A204.1 (cell line): ENCODE results near the gene SNTN.
"Not testable (repeated sequence)": the region's sequence is repeated elsewhere in the genome, so short reads cannot be mapped to it uniquely, and the experiment has no call there.

Experiments used
- FAIRE-seq: peaks from 2 replicates; lab custom pipeline; 2012; peaks lifted over from hg19 to GRCh38; lab: Jason Lieb, UNC

The SNTN gene

DNA sequence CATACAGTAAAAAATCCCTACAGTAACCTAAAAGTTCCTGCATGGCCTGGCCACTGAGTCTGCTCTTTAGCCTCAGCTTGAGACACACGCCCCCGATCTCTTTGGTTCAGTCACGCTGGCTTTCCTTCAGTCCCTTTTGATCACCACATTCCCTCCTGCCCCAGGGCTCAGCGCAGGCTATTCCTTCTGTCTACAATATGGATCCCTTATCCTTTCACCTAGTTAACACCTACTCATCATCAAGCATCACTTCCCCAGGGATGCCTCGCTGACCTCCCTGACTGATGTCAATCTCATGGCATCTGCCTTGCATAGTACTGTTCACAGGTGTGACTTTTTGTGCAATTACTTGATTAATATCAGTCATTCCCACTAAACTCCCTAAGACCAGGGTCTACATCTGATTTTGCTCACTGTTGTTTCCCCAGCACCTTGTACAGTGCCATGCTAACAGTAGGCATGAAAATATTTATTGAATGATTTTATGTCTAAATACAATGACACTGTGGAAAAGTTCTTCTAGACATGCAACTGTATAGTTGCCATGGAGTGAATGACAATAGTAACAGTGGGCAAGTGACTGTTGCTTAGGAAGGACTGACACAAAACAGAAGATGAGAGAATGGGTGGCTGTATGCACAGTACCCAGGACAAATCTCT is at the start of gene SNTN:
TSS of gene SNTN (plus strand) at position 610 of the 660 bp plus-strand sequence. CDS start at position 623, 13 bp downstream.
- FAIRE-seq, result no peak

DNA sequence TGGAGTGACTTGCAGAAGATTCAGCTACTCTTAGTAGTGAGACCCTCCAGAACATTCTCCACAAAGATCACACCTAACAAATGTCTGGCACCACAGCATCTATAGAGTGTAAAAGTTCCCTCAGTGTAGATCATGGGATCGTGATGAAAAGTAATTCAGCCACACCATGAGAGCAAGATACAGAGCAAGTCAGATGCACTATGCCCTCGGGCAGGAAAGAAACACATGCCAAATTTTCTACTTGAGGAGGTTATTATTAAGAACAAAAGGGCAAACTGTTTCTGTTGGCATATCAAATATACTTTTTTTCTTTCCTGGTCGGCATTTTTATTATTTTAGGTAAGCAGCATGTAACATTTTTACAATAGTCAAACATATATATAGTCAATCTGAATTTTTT is 44.8 kb upstream of the SNTN start:
- no peak for FAIRE-seq

DNA sequence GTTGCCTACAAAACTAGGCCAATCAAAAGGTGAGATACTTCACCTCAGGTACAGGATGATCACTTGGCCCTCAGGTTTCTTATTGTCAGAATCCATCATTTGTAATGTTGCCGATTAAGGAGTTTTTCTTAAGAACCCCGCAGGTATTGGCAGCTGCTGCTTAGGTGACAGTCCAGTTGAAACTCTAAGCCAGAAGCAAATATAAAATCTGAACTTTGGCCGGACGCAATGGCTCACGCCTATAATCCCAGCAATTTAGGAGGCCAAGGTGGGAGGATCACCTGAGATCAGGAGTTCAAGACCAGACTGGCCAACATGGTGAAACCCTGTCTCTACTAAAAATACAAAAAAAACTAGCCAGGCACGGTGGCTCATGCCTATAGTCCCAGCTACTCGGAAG is 43.1 kb upstream of the SNTN start:
- FAIRE-seq, result no peak

DNA sequence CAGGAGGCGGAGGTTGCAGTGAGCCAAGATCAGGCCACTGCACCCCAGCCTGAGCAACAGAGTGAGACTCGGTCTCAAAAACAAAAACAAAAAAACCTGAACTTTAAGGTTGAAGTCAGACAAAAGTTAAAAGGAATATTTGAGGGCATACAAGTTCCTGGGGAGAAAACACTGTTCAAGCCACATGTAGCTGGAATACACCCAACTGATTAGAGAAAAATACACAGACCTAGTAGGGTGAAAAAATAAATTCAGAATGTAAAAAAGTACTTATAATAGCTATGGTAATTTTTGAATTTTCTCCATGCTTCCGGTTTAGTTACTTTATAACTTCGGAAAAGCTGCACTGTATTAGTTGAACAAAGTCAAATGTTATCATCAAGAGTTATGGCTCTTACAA is 42.6 kb upstream of the SNTN start:
- no peak for FAIRE-seq

DNA sequence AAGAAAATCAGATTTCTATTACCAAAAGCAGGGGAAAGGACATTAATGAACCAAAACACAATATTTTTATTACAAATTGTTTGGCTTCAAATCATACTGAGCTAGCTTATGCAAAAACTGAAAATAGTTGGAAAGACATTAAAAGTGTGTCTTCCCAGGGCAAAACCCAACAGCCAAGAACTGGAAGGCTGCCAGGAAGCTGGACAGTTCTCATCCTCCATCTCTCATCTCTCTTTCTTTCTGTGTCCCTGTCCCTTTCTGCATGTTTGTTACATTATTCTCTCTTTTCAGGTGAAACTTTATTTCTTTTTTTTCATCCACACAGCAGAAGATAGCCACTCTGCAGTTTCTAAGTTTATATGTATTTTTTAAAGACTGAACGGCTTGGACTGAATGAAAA is 41.1 kb upstream of the SNTN start:
- no peak for FAIRE-seq

DNA sequence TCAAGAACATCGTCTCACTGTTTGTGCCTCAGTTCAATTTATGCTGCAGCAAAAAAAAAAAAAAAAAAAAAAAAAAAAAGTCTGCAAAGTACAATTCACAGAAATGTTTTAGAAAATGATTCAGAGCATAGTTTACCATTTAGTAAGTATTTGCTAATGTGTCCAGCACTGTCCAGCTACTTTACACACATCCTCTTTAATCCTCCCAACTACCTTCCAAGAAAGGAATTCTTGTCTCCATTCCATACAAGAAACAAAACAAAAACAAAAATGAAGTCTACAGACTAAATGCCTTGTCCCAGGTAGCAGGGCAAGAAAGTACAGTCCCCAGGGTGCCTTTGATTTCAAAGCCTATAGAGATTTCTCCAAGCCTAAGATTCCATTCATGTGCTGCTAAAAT is 38.9 kb upstream of the SNTN start:
- no peak for FAIRE-seq

DNA sequence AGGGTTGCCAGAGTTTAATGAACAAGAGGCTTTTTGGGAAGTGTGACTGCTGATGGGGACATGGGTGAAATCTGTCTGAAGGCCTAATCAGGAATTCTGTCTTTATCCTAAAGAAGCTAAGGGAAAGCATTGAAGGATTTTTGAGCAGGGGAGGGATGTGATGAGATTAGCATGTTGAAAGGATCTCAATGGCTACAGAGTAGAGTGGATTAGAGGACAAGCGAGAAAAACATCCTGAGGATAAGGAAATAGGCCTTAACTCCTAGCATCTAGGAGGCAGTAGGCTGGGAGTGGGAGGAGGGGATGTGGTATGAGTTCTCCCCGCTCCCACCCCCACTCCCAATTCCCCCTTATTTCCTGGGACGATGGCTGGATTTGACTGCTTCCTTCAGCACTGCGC is 35.1 kb upstream of the SNTN start:
- no peak for FAIRE-seq

DNA sequence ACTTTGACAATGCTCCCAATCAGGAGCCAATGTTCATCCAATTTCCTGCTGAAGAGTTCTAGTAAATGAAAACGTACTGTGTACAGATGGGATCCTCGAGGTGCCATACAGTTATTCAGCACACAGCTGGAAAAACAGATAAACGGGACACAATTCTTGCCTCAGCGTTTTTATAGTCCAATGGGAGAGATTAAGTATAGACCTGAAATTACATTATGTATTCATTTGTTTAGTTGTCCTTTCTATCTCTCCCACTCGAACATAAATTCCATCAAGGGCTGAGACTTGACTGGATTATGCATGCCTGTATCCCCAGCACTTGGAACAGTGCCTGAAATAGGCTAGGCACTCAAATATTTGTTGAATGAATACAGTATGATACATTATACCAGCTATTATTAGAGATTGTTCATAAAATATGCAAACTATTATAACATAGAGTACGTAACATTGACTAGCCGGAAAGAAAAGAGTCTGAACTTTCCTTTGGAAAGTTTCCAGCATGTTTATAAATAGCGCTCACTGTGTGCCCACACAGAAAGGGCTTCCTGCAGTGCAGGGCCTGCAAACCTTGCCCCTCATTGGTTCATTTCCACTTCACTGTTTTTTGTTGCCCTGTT is 27.4 kb upstream of the SNTN start:
- FAIRE-seq, result no peak

DNA sequence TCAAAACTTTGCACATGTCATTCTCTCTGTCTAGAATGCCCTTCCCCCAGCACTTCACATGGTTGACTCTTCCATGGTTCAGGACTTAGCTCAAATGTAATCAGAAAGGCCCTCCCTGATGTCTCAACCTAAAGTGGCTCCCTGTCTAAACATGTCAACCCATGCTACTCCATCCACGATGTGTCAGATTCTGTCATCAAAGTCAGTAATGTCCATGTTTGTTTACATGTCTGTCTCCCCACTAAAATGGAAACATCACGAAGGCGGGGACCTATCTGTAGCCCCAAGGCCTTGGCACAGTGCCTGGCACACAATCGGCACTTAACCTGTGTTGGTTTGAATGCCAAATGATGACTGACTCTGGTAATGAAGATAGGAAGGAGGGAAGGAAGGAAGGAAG is 20.8 kb upstream of the SNTN start:
- FAIRE-seq, result no peak

DNA sequence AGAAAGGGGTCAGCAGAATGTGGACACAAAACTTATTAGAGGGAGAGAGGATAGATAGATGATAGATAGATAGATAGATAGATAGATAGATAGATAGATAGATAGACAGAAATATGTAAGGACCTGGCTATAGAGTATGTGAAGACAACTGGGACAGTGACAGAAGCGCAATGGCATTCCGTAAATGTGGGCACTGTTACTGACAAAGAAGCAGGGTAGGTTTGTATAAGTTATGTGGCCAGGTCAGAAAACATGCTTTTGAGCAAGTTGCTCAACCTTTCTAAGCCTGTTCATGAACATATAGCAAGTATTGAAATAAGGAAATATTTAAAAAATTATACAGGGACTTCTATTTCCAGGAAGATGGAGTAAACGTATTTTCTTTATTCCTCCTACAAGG is 17.3 kb upstream of the SNTN start:
- FAIRE-seq, result no peak

DNA sequence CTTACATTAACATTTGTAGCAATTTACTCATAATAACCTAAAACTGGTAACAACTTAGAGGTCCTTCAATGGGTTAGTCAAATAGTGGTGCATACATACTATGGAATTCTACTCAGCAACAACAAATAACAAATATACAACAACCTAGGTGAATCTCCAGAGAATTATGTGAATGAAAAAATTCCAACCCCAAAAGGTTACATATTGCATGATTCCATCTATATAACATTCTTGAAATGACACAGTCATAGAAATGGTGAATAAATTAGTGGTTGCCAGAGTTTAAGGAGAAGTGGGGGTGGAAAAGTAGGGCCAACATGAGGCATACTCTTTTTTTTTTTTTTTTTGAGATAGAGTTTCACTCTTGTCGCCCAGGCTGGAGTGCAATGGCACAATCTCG is 12.7 kb upstream of the SNTN start:
- FAIRE-seq, result no peak

DNA sequence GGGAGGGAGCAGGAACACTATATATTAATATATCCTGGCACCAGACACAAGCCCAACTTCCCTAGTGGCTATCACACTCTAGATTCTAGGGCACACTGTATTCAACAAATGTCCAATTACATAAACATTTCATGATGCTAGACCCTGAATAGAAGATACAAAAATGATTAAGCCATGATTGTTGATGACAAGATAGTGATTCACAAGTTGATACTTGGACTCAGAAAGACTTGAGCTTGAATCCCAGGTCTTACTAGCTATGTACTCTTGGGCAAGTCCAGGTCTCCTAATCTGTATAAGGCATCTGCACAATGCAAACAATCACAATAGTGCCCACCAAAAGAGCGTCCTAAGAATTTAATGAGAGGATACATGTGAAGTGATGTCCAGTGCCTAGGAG is 10.0 kb upstream of the SNTN start:
- FAIRE-seq, result no peak

DNA sequence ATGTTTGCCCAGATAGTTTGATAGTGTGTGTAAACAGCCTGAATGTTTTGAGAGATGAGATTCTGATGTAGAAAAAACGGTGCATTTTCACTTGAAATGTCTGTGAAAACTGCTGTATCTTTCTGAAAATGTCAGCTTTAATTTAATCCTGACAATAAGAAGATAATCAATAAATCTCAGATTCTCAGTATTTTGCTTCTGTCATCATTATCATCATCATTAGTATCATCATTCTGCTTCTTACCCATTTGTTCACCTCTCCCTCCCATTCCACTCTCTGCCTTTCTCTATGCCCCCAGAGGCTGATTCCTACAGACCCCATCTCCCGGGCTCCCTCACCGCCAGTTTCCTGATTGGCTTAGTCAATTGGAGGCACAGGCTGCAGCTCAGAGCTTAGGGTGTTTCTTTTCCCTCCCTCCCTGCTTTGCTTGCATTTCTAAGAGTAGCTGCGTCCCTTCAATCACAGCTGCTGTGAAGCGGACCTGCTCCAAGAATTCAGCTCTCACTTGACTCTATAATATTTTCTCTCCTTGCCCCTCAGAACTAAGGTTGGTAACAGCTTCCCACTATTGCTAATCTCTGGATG is 8.2 kb upstream of the SNTN start:
- no peak for FAIRE-seq

DNA sequence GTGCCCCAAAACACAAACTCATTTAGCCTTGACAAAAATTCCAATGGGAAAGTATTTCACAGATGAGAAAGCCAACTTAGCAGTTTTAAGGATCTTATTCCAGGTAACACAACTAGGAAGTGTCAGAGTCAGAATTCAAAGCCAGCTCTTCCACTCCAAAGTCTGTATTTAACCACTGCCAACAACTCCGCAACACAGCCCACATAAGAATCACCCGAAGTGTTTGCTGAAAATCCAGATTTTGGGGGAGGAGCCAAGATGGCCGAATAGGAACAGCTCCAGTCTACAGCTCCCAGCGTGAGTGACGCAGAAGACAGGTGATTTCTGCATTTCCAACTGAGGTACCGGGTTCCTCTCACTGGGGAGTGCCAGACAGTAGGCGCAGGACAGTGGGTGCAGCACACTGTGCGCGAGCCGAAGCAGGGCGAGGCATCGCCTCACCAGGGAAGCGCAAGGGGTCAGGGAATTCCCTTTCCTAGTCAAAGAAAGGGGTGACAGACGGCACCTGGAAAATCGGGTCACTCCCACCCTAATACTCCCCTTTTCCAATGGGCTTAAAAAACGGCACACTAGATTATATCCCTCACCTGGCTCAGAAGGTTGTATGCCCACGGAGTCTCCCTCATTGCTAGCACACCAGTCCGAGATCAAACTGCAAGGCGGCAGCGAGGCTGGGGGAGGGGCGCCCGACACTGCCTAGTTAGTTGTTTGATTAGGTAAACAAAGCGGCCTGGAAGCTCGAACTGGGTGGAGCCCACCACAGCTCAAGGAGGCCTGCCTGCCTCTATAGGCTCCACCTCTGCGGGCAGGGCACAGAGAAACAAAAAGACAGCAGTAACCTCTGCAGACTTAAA is 7.3 kb upstream of the SNTN start:
- FAIRE-seq, result not testable (repeated sequence)

DNA sequence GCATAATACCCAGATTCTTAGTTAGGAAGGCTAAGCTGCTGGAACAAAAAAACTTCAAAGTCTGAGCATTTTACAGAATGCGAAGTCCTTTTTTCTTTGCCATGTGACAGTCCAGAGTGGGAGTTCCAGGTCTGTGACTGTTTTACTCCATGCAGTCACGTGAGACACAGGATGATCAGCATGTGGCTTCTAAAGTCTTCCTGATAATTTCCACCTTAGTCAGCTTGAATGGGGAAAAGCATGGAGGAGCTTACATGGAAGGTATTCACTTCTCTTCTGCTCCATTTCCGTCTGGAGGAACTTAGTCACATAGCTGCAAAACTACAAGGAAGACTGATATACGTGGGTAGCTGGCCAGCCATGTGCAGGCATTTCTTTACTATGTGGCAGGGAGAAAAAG is 1.7 kb downstream of the SNTN start:
- FAIRE-seq, result no peak

DNA sequence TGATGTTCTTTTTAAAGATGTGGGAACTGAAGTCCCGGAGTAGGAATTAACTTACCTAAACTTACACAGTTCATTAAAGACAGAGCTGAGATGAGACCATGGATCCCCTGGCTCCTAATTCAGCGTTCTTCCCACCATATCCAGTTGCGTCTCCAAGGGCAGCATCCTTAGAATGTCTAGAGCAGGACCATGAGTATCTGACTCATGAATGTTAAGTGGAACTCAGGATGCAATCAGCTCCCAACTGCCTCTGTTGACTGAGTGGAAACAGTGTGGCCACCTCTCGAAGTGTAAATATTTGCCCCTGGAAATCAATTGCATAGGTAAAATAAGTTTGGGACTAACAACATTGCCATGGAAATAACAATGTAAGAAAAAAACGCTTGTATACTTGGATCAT is 2.5 kb downstream of the SNTN start:
- FAIRE-seq, result no peak

DNA sequence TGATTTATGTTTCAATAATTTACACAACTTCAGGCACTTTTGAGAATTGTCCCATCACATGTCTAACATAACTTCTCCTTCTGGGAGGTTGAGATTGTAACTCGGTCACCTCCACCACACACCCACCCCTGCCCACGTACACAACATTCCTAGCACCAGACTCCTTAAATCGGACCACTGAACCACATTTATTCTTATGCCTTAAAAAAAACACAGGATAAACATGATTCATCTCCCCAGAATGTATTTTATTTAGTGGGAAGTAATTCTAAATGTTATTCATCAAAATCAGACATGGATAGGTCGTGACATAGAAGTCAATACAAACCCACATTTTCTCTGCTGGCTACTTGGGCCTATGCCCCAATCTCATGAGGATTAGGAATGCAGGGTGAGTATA is 3.0 kb downstream of the SNTN start:
- no peak for FAIRE-seq

DNA sequence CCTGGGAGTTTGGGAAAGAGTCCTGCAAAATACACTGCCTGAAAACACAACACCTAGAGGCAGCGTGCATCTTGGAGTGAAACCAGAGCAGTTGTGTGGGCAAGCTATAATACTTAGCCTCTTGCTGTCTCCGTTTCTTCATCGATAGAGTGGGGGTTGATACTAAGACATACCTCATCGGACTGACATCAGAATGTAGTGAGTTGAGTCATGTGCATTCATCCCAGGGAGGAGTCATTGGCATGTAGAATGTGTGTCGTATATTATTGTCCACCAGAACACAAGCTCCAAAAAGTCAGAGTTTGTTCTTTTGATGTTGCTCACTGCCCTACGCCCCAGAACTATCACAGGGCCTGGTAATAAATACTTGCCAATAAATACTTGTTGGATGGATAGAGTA is 4.3 kb downstream of the SNTN start:
- no peak for FAIRE-seq

DNA sequence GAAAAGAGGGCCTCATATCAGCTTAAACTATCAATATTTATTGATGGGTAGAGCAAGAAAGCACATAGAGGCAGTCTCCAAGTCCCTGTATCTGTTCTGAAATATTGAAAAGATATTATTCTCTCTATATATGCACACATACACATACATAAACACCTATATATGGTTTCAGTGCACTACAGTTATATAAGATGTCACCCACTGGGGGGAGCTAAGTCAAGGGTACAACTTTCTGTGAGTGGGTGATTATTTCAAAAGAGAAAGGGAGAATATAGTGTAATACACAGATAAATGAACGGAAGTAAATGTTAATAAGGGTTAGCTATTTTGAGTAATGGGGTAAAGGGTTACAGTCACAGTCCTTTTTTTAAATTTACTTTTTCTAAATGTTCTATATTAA is 8.8 kb downstream of the SNTN start:
- FAIRE-seq, result no peak

DNA sequence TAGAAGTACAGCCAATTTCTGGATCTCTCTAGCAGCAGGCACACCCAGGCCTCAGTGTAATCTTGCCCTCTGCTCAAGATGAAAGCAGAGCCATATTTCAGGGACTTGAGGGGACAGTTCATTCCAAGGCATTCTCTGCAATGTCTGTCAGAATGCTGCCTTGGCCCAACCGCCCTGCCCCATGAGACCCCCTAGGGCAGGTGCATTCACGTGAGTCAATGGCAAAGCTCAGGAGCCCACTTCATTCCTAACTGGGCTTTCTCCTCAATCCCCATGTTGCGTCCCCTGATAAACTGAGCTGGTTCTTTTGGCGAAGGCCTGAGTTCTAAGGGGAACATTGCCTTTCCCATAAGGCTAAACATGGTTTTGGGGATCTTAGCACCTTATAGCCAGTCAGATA is 9.5 kb downstream of the SNTN start:
- no peak for FAIRE-seq

DNA sequence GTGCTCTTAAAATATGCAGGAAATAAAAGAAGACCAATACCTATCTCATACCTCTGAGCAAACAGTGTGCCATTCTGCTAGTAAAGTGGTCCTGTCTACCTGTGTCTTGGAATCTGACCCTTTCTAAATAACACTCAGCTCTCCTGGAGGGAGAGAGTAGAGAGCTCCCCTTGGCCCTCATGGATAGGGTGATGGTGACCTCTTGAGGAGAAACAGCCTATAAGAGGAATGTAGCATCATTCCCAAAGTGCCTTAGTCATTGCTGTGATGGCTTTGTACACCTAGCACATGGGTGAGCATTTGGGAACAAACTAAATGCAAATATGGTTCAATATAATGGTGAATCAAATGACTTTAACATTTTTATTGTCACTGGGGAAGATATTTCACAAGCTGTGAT is 10.0 kb downstream of the SNTN start:
- no peak for FAIRE-seq

DNA sequence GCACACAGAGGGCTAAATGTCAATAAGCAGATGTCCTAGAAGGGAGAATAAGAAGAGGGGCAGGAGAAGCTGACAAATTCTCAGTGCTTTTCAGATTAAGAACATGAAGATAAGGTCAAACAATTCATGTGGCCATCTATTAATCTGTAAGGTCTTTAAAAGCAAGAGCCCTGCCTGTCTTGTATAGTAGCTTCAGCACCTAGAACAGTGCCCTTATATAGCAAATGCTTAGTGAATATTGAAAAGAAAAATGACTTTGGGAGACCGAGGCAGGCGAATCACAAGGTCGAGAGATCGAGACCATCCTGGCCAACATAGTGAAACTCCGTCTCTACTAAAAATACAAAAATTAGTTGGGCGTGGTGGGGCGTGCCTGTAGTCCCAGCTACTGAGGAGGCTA is 18.1 kb downstream of the SNTN start:
- no peak for FAIRE-seq

DNA sequence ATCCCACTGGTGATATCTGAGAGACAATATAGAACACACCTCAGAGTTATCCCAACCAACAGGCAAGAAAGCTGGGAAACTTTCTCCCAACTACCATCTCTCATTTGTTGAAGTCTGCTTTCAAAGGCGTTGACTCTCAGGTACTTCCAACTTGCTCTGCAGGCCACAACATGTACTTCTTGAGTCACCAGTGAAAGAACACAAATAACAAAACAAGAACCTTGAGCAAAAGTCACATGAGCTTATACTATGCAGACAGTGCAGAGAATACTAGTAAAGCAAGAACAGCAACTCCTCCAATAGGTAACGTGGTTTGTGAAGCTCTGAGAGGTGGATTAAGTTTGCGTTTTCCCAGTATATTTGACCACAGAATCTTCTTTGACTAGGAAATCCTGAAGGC is 20.6 kb downstream of the SNTN start:
- FAIRE-seq, result no peak
